Activated B cell treated with CpG ODN at 0.5 μM for 24 hours (primary cell): Measurements from ENCODE around the gene TMEM81. TPM values are rescaled to one million over a fixed set of nuclear protein-coding genes. Genes with fewer than 3 reads are reported as not detected.

Experiments used
- ATAC-seq: fragments of 200-7000 bp; cut with Tn5 transposase; one replicate; pipeline ENCODE4 v1.10.0; 2021; ENCODE audit warnings: low read depth, mild to moderate bottlenecking, moderate library complexity
- CTCF ChIA-PET: fragments of 350-600 bp; sonication (Branson Sonifier 250); formaldehyde crosslinking; loops from one replicate; lab custom pipeline; 2021; ENCODE audit warnings: antibody characterized with exemption; lab: Charles Lee
- POLR2A ChIA-PET: fragments of 350-600 bp; sonication (Branson Sonifier 250); formaldehyde crosslinking; loops from one replicate; lab custom pipeline; 2021; ENCODE audit warnings: antibody characterized with exemption; lab: Charles Lee
- DNase-seq: peaks from one replicate; pipeline ENCODE4 v3.0.0; 2022
- H3K27ac Mint-ChIP-seq: one replicate; pipeline ENCODE4 v1.8.0; 2020; ENCODE audit warnings: mixed read lengths
- H3K27me3 Mint-ChIP-seq: one replicate; pipeline ENCODE4 v1.8.0; 2021; ENCODE audit warnings: mixed read lengths
- H3K36me3 Mint-ChIP-seq: one replicate; pipeline ENCODE4 v1.8.0; 2021; ENCODE audit warnings: low read depth, mixed read lengths
- H3K4me1 Mint-ChIP-seq: one replicate; pipeline ENCODE4 v1.8.0; 2021; ENCODE audit warnings: mixed read lengths
- H3K4me3 Mint-ChIP-seq: one replicate; pipeline ENCODE4 v1.8.0; 2020; ENCODE audit warnings: mild to moderate bottlenecking, mixed read lengths
- H3K9me3 Mint-ChIP-seq: one replicate; pipeline ENCODE4 v1.8.0; 2020; ENCODE audit warnings: mixed read lengths
- CTCF ChIP-seq: fragments of 200-600 bp; IDR thresholded peaks from one replicate; pipeline ENCODE4 v1.8.0; 2022; ENCODE audit warnings: antibody characterized with exemption, mild to moderate bottlenecking
- intact Hi-C: fragments of 100-400 bp; cut with micrococcal nuclease; formaldehyde crosslinking; loops from one replicate; pipeline ENCODE4 v1.15.1; 2024
- total RNA-seq: library from RNA; stranded (reverse); gene quantifications from 2 replicates; pipeline ENCODE4 v1.2.3, GENCODE V29; 2022

TMEM81 gene
- total RNA-seq, 1 donor from 2014 or later, result 3.5 TPM

DNA sequence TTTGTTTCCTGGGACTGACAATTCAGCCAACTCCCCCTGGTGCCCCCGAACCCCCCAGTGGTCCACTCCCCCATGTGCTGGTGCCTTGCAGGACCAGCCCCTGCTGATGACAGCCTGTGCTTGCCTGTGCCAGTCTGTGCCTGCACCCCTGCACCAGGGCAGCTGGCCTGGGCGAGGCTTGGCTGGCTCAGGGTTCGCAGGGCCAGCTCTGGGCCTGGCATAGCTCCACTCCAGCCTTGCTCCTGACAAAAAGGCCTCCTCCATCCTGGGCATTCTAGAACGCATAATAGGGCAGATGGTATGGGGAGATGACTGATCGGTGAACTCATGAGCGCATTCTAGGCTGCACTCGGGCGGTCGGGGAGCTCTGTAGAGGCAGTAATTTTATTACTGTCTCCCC is 35.9 kb downstream of the TMEM81 start:
- Mint-ChIP-seq H3K9me3 (no peaks in the 10 kb centered on the region), H3K4me3 (no peak overlapping the region), H3K36me3 (no peaks in the 10 kb centered on the region), H3K4me1 (no peaks in the 10 kb centered on the region), H3K27me3 (peaks cover 39% of the 10 kb centered on the region), H3K27ac (no peak overlapping the region)
- intact Hi-C loops, result no loop called here
- no peak for TF ChIP-seq CTCF
- ATAC-seq (no peak), DNase-seq (no peak)
- CTCF ChIA-PET, result interaction anchor here (1.0 kb wide), 1 partner anchor 59 kb away, joined by 4 read pairs; no protein-coding TSS in a partner anchor
- POLR2A ChIA-PET, result no interaction called here

- Mint-ChIP-seq H3K27ac (no peak overlapping the region), H3K4me3 (no peak overlapping the region), H3K4me1 (no peaks in the 10 kb centered on the region), H3K9me3 (no peaks in the 10 kb centered on the region), H3K27me3 (peaks cover 39% of the 10 kb centered on the region), H3K36me3 (no peaks in the 10 kb centered on the region)
- intact Hi-C loops, result no loop called here
- no peak for TF ChIP-seq CTCF
- no peak for ATAC-seq
- ChIA-PET CTCF (no interaction called here), POLR2A (no interaction called here)
- DNase-seq, result no peak
Measured at GRCh38 chr1:205047764-205048231, 36.5 kb downstream of the TMEM81 start.

DNA sequence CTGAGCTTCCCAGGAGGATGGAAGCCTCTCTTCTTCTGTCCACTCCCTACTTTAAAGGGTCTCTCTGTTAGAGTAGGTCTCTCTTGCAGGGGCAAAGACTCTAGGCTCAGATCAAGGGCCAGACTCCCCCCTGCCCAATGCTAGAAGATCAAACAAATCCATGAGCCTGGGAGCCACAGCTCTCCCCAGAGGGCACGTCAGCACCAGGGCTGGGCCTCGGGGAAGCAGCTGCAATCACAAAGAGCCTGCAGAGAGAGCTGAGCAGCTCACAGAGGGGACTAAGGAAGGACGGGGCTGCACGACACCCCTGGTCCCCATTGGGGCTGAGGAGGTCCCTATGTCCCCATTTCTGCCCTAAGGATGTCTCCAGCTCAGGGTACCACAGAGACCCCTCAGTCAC is 37.4 kb downstream of the TMEM81 start:
- intact Hi-C loops, result no loop called here
- DNase-seq, result no peak
- Mint-ChIP-seq H3K27me3 (peaks cover 45% of the 10 kb centered on the region), H3K4me3 (no peak overlapping the region), H3K9me3 (no peaks in the 10 kb centered on the region), H3K27ac (no peak overlapping the region), H3K36me3 (no peaks in the 10 kb centered on the region), H3K4me1 (no peaks in the 10 kb centered on the region)
- no peak for ATAC-seq
- no peak for TF ChIP-seq CTCF
- ChIA-PET CTCF (no interaction called here), POLR2A (no interaction called here)

- DNase-seq (no peak), ATAC-seq (no peak)
- ChIA-PET CTCF (no interaction called here), POLR2A (no interaction called here)
- H3K27me3 Mint-ChIP-seq, result peaks cover 62% of the 10 kb centered on the region
- no peaks in the 10 kb centered on the region for H3K4me1 Mint-ChIP-seq
- TF ChIP-seq CTCF, result no peak
- no peak overlapping the region for H3K4me3 Mint-ChIP-seq
- intact Hi-C loops, result no loop called here
- no peaks in the 10 kb centered on the region for H3K36me3 Mint-ChIP-seq
- no peaks in the 10 kb centered on the region for H3K9me3 Mint-ChIP-seq
- H3K27ac Mint-ChIP-seq, result no peak overlapping the region
Measured at GRCh38 chr1:205045146-205045545, 39.1 kb downstream of the TMEM81 start.

DNA sequence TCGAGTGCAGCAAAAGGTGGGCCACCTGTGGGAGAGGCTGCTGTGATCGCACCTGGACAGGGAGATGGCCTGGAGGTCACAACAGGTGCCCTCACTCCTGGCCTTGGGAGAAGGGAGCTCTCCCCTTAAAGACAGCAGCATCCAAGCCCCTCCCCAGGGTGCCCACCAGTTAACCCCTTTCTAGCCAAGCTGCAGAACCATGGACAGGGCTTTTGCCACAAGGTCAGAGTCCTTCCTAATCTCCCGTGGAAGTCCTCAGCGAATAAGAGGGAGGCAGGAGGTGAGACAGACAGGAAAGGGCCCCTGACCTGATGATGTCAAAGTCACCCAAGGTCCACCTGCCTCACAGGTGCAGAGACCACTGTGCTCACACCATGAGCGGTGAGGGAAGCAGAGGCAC is 39.5 kb downstream of the TMEM81 start:
- ChIA-PET POLR2A (no interaction called here), CTCF (no interaction called here)
- intact Hi-C loops, result no loop called here
- ATAC-seq, result no peak
- no peak overlapping the region for H3K27ac Mint-ChIP-seq
- H3K27me3 Mint-ChIP-seq, result peaks cover 65% of the 10 kb centered on the region
- DNase-seq, result no peak
- no peak for TF ChIP-seq CTCF
- no peak overlapping the region for H3K4me3 Mint-ChIP-seq
- no peaks in the 10 kb centered on the region for H3K4me1 Mint-ChIP-seq
- H3K36me3 Mint-ChIP-seq, result no peaks in the 10 kb centered on the region
- H3K9me3 Mint-ChIP-seq, result no peaks in the 10 kb centered on the region
